Measurements from ENCODE around the gene LMO1.

The LMO1 gene

GRCh38 chr11:8263769-8264410, at the start of gene LMO1:
TSS of gene LMO1 (minus strand) at chr11:8263878. CDS start at chr11:8263362, 516 bp downstream.
- peak; percentile 77 for DNase-seq

DNA sequence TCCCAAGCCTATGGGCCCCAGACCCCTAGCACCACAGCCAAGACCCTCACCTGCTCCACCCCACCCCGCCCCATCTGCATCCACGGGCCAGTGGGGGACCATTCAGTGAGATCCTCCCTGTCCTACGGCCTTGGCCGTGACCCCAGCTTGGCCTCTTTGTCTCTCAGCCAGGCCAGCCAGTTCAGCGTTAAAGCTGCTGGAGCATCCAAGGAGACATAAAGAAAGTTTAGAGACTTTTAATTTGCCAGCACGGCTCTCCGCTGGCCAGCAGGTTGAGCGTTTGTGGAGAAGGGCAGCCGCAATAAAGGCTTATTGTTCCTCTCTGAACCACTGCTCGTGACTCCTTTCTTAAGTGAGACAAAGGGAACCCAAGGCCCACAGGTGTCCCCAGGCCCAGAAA, 49.3 kb upstream of the LMO1 start:
- no peak for DNase-seq

DNA sequence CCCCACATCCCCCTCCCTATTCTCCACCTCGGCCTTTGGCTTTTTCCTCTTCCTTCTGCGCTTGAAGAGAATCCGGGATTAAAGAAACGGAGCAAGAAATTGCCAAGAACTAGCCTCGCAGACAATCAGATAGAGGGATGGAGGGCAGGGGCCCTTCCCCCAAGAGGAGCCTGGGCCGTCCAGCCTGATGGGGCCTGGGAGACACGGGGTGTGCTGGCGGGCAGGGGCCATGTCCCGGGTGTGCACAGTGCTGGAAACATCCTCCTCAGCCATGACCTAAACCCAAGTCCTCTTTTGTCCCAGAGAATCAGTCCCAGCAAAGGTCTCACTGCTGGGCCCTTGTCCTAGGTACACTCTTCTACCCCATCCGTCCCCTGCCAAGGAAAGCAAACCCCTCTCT, 47.7 kb upstream of the LMO1 start:
- DNase-seq = no peak

GRCh38 chr11:8310743-8311298, 47.1 kb upstream of the LMO1 start:
- DNase-seq = no peak

- DNase-seq = no peak
Measured at GRCh38 chr11:8309862-8310261, 46.2 kb upstream of the LMO1 start.

- DNase-seq = no peak
Measured at GRCh38 chr11:8309311-8309710, 45.6 kb upstream of the LMO1 start.

DNA sequence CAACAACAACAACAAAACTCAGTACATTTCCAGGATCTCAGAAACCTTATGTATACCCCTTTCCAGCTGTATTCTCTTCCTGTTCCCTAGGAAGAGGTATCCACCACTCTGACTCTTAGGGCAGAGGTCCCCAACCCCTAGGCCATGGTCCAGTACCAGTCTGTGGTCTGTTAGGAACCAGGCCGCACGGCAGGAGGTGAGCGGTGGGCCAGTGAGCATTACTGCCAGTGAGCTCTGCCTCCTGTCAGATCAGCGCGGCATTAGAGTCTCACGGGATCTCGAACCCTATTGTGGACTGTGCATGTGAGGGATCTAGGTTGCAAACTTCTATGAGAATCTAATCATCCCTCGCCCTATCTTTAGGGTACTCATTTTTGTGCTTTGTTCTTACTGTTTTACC, 43.9 kb upstream of the LMO1 start:
- DNase-seq = no peak

DNA sequence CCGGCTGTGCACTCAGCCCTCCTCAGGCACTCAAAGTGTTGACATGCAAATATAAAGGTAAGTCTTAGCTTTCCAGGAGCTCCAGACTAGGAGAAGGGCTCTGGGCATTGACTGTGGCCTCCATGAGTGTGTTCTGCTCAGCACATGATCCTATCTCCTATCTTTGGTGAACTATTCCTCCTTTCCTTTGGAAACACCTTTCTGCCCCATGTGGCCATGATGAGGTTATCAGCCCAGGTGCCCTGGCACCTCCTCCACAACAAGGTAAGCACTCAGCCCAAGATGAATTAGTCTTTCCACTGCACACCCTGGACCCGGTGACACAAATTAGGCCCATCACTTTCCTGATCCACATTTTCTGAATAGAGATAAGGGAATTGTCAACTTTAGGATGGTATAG, 37.9 kb upstream of the LMO1 start:
- DNase-seq = no peak

GRCh38 chr11:8298801-8299786, 35.4 kb upstream of the LMO1 start:
- no peak for DNase-seq

DNA sequence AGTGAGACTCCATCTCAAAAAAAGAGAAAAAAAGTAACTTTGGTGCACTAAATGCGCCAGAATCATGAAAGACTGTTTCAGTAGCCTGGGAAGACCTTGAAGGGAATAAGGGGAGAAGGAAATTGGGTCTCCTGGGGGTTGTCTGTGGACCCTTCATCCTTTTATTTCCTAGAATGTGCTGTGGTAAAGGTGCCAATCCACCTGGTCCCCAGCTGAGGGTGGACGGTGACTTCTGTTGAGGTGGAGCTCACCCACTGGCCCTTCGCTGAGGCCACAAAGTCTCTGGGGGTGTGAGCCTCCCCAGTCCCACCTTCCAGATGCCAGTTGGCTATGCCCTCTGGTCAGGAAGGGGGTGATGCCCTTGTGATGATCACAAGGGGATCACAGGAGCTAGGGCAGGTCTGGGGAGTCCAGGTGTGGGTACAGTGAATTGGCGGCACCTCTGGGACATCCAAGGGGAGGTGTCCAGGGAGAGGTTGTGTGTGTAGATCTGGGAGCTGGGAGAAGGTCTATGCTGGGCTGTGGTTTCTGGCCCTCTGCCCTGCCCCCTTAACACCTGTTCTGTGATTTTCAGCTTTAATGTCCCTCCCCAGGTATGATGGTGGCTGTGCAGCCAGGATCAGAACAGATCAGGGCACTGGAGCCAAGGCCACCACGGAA, 34.2 kb upstream of the LMO1 start:
- no peak for DNase-seq

- DNase-seq = no peak
Measured at GRCh38 chr11:8296872-8297271, 33.2 kb upstream of the LMO1 start.

- DNase-seq = no peak
Measured at GRCh38 chr11:8296038-8296649, 32.5 kb upstream of the LMO1 start.

GRCh38 chr11:8294251-8294935, 30.7 kb upstream of the LMO1 start:
- no peak for DNase-seq

GRCh38 chr11:8293171-8293570, 29.5 kb upstream of the LMO1 start:
- DNase-seq = no peak

DNA sequence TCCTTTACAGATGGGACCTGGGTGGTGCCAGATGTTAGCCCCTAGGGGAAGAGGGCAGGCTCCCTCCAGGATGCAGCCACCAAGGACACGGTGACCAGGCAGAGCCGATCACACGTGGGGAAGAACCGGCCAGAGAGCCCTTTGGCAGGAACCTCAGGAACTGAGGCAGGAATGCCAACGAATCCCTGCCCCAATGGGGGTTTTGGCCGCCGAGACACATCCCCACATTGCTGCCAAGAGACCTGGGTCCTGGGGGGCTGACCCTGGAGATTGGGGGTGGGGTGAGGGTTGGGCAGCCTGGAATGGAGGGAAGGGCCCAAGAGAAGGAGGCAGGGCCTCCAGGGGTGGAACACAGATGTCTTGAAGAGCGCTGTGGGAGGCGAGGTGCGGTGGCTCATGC, 28.7 kb upstream of the LMO1 start:
- no peak for DNase-seq

DNA sequence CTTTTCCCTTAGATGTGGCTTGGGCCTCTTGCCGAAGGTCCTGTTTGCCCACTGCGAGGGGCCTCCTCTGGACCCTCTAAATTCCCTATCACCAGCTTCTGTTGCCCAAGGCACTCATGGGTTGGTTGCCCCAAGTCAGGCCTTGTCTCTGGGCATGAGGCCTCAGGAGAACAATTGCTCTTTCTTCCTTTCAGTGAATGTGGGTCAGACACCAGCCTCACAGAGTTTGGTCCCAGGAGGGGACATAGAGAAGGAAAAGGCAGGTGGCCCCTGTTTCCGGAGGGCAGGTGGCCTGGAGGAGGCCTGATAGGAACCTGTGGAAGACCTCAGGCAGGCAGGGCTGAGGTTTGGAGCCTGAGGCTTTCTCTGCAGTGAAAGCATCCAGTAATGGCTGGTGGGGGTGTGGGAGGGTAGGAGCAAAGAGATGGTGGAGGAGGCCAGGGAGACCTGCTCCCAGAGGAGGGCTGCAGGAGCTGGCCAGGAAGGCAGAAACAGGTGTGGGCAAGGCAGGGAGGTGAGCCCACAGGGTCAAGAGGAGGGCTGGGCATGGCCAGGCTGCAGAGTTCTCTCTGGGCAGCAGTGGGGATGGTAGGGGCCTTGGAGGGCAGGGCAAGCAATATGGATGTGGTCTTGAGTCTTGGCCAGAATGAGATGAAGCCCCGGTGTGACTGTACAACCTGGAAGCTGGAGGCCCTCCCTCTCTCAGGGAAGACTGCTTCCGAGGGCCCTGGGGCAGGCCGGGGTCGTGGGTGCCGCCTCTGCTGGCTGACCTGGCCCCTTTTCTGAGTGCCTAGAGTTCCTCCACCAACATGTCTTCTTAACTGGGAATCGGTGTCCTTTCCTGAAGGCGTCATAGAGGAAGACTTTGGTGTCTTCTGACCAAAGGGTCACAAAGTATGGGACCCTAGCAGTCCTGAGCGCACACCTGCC, 28.0 kb upstream of the LMO1 start:
- no peak for DNase-seq

GRCh38 chr11:8290081-8290810, 26.6 kb upstream of the LMO1 start:
- DNase-seq = no peak

DNA sequence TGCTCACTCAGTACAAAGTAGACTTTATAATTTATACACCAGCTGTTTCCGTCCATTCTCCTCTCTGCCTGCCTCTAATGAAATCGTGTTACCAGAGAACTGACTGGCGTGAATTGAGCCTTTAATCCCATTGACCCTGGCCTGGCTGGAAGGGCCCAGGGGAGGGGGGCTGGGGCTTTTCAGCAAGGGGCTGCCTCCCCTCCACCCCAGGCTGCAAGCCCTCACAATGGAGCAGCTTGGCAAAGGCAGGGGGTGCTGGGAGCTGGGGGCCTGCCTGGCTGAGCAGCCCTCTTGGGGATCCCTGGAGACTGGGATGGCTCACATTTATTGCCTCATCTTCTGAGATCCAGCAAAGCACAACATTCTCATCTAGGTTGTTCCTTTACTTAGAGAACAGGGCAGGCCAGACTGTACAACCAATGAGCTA, 25.8 kb upstream of the LMO1 start:
- DNase-seq = no peak

GRCh38 chr11:8288824-8289491, 25.3 kb upstream of the LMO1 start:
- no peak for DNase-seq

Data from activated CD4-positive, CD25-positive, alpha-beta regulatory T cell treated with anti-CD3 and anti-CD28 coated beads, Interleukin-2, amount 50 U/mL, for 72 hours (primary cell).